DND-41 (cell line): ENCODE data around the gene NPTN.

Experiments used
- ATAC-seq: fragments of 200-7000 bp; cut with Tn5 transposase; 3 replicates; pipeline ENCODE4 v1.9.1; 2021; ENCODE audit warnings: low read depth; ENCODE audit not compliant: insufficient read depth
- DNase-seq: peaks from one replicate; pipeline ENCODE4 v3.0.0-alpha.2; 2020
- H2AFZ ChIP-seq: 2 replicates; pipeline ENCODE4 v1.6.0; 2012; ENCODE audit warnings: low read depth, low read length
- H3K27ac ChIP-seq: 2 replicates; pipeline ENCODE4 v1.5.1; 2012; ENCODE audit warnings: low read length, inconsistent platforms
- H3K27me3 ChIP-seq: fragments of 200-600 bp; sonication (generic); 2 replicates; pipeline ENCODE4 v1.6.0; 2012; ENCODE audit warnings: low read length, mild to moderate bottlenecking, inconsistent platforms; ENCODE audit not compliant: insufficient read depth, poor library complexity
- H3K36me3 ChIP-seq: 2 replicates; pipeline ENCODE4 v1.5.1; 2012; ENCODE audit warnings: low read length, inconsistent platforms; ENCODE audit not compliant: insufficient read depth
- H3K4me1 ChIP-seq: 2 replicates; pipeline ENCODE4 v1.5.1; 2012; ENCODE audit warnings: mild to moderate bottlenecking, low read length; ENCODE audit not compliant: insufficient read depth
- H3K4me2 ChIP-seq: 2 replicates; pipeline ENCODE4 v1.6.0; 2012; ENCODE audit warnings: mild to moderate bottlenecking, moderate library complexity, low read length, inconsistent platforms; ENCODE audit not compliant: insufficient read depth
- H3K4me3 ChIP-seq, 2 experiments: fragments of 200-600 bp in 1 of 2; shearing (Covaris generic) in 1 of 2; 2 replicates each; pipeline ENCODE4 v1.5.1; 2012 to 2016; ENCODE audit warnings: inconsistent platforms in 2 of 2, low read length in 2 of 2, mild to moderate bottlenecking in 2 of 2, low read depth in 1 of 2, moderate library complexity in 1 of 2
- H3K79me2 ChIP-seq: 2 replicates; pipeline ENCODE4 v1.6.0; 2012; ENCODE audit warnings: low read length, inconsistent platforms; ENCODE audit not compliant: insufficient read depth
- H3K9ac ChIP-seq: 2 replicates; pipeline ENCODE4 v1.6.0; 2012; ENCODE audit warnings: low read depth, mild to moderate bottlenecking, inconsistent platforms, low read length, moderate library complexity
- H3K9me3 ChIP-seq: 2 replicates; pipeline ENCODE4 v1.5.1; 2012; ENCODE audit warnings: low read length, moderate library complexity, mild to moderate bottlenecking, inconsistent platforms; ENCODE audit not compliant: insufficient read depth, severe bottlenecking
- H4K20me1 ChIP-seq: 2 replicates; pipeline ENCODE4 v1.6.0; 2012; ENCODE audit warnings: low read length; ENCODE audit not compliant: insufficient read depth
- CTCF ChIP-seq: IDR thresholded peaks from 2 replicates; pipeline ENCODE4 v1.5.1; 2012; ENCODE audit warnings: borderline replicate concordance, low read length, moderate library complexity, mild to moderate bottlenecking; ENCODE audit not compliant: poor library complexity, severe bottlenecking; ENCODE audit errors: extremely low read depth
- EZH2 ChIP-seq: IDR thresholded peaks from 3 replicates; pipeline ENCODE4 v1.6.1; 2012; ENCODE audit warnings: borderline replicate concordance, low read depth, mild to moderate bottlenecking, moderate library complexity, low read length, inconsistent platforms; ENCODE audit not compliant: severe bottlenecking

NPTN gene

GRCh38 chr15:73624530-73624929 is 8.7 kb downstream of the NPTN start:
- Histone ChIP-seq H3K4me3 (no peak overlapping the region), H3K27ac (no peak overlapping the region), H2AFZ (no peak overlapping the region), H3K79me2 (peaks cover 77% of the 10 kb centered on the region), H3K36me3 (no peaks in the 10 kb centered on the region), H4K20me1 (peaks cover 53% of the 10 kb centered on the region; the same call in 1 of the 2 replicates), H3K4me1 (no peaks in the 10 kb centered on the region), H3K27me3 (no peaks in the 10 kb centered on the region), H3K9me3 (no peaks in the 10 kb centered on the region), H3K4me2 (no peak overlapping the region), H3K9ac (no peak overlapping the region)
- no peak for DNase-seq
- TF ChIP-seq EZH2, result no peak
- no peak for TF ChIP-seq CTCF
- ATAC-seq, result no peak

DNA sequence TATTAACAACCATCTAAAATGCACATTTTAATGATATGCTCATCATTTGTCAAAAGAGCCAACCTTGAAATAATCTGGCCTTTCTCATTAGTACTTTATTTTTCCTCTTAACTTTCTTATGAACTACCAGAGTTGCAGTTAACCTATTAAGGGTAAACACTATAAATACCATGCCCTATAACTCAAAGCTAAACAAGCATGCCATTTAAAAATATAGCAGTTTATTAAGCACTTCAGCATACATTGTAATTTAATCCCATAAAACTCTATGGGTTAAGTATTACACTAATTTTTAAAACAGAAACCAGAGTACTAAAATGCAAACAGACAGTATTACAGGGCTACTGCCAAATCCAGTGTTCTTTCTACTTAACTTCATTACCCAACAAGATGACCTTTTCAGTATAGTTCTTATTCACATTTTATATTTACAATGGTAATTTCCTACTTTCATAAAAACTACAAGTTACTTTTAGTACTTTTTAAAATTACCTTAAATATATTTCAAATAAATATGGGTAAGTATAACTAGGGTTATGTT is 11.8 kb downstream of the NPTN start:
- H4K20me1 ChIP-seq, result peaks cover 53% of the 10 kb centered on the region; the same call in 1 of the 2 replicates
- no peak for DNase-seq

DNA sequence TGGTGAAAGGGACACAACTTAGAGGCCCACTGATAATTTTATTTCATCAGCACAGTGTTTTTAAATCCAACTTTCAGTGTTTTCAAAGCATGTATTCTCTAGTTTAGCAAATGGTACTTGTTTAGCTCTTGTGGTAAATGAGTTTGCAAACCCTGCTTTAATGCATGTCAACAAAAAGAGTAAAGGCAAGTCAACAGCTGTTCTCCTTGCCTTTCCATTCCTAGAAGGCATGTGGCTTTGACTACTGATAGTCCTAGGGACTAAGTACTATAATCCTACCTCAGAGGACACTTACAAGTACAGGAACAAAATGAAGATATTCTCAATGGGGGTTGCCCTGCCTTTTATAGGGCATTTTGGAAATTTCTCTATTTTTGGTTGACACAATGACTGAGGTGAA is 13.1 kb downstream of the NPTN start:
- Histone ChIP-seq H4K20me1 (peaks cover 56% of the 10 kb centered on the region; the same call in 1 of the 2 replicates), H3K79me2 (peaks cover 79% of the 10 kb centered on the region), H3K4me1 (no peaks in the 10 kb centered on the region), H3K4me2 (no peak overlapping the region), H3K36me3 (no peaks in the 10 kb centered on the region), H3K27ac (no peak overlapping the region), H3K4me3 (no peak overlapping the region), H2AFZ (no peak overlapping the region), H3K27me3 (no peaks in the 10 kb centered on the region), H3K9me3 (no peaks in the 10 kb centered on the region), H3K9ac (no peak overlapping the region)
- TF ChIP-seq CTCF, result no peak
- no peak for TF ChIP-seq EZH2
- DNase-seq, result no peak
- no peak for ATAC-seq

More for the DNA sequence above, 11.8 kb downstream of the NPTN start:
- Histone ChIP-seq H3K4me2 (no peak overlapping the region), H3K27me3 (no peaks in the 10 kb centered on the region), H3K4me1 (no peaks in the 10 kb centered on the region), H3K4me3 (no peak overlapping the region), H3K79me2 (peaks cover 73% of the 10 kb centered on the region), H3K9ac (no peak overlapping the region), H3K9me3 (no peaks in the 10 kb centered on the region), H2AFZ (no peak overlapping the region), H3K27ac (no peak overlapping the region), H3K36me3 (no peaks in the 10 kb centered on the region)
- ATAC-seq, result no peak
- TF ChIP-seq EZH2 (no peak), CTCF (no peak)
